IMR-90 (cell line): ENCODE results near the gene CALD1. TPM values are rescaled to one million over a fixed set of nuclear protein-coding genes. Genes with fewer than 3 reads are reported as not detected.

Source experiments
- ATAC-seq: fragments of 200-7000 bp; cut with Tn5 transposase; 2 replicates; pipeline ENCODE4 v1.9.1; 2020; ENCODE audit warnings: low read depth, mild to moderate bottlenecking, moderate library complexity
- BruUV-seq: library from RNA; stranded (reverse); fragments of 400-500 nt; replicated peaks from 2 replicates; lab custom pipeline; 2021; lab: Mats Ljungman, UMichigan
- CTCF ChIA-PET: fragments of 300-600 bp; formaldehyde crosslinking; extraction: SDS; loops from one replicate; lab custom pipeline; 2021; ENCODE audit warnings: antibody characterized with exemption; lab: Yijun Ruan, JAX
- POLR2A ChIA-PET: fragments of 300-600 bp; sonication (Branson Sonifier 250); formaldehyde crosslinking; loops from one replicate; lab custom pipeline; 2022; ENCODE audit warnings: antibody characterized with exemption; ENCODE audit not compliant: unreplicated experiment; lab: Charles Lee
- DNase-seq: peaks from one replicate; pipeline ENCODE4 v3.0.0; 2013
- H2AFZ ChIP-seq: replicated peaks from 2 replicates; pipeline ENCODE3; 2013; ENCODE audit warnings: low read length, mild to moderate bottlenecking; ENCODE audit not compliant: poor library complexity
- H2AK5ac ChIP-seq: 2 replicates; pipeline ENCODE4 v1.6.1; 2013; ENCODE audit warnings: low read depth, low read length, inconsistent platforms
- H2AK9ac ChIP-seq: replicated peaks from 2 replicates; pipeline ENCODE3; 2013; ENCODE audit warnings: mild to moderate bottlenecking, low read depth, low read length, moderate library complexity; ENCODE audit not compliant: poor library complexity
- H2BK120ac ChIP-seq: 2 replicates; pipeline ENCODE4 v1.6.1; 2013; ENCODE audit warnings: low read depth, low read length, inconsistent platforms
- H2BK15ac ChIP-seq: 3 replicates; pipeline ENCODE4 v1.6.1; 2013; ENCODE audit warnings: low read depth, low read length, inconsistent platforms
- H2BK20ac ChIP-seq: 2 replicates; pipeline ENCODE4 v1.6.1; 2013; ENCODE audit warnings: low read depth, mild to moderate bottlenecking, inconsistent platforms, low read length, moderate library complexity
- H2BK5ac ChIP-seq: 2 replicates; pipeline ENCODE4 v1.6.1; 2013; ENCODE audit warnings: mild to moderate bottlenecking, low read depth, low read length, inconsistent platforms; ENCODE audit not compliant: poor library complexity, severe bottlenecking
- H3K14ac ChIP-seq: replicated peaks from 2 replicates; pipeline ENCODE4 v1.6.1; 2013; ENCODE audit warnings: low read depth, low read length, inconsistent platforms
- H3K18ac ChIP-seq: 2 replicates; pipeline ENCODE4 v1.6.1; 2013; ENCODE audit warnings: low read depth, low read length, control low read depth
- H3K23ac ChIP-seq: 2 replicates; pipeline ENCODE4 v1.6.1; 2013; ENCODE audit warnings: low read depth, low read length, inconsistent platforms
- H3K27ac ChIP-seq: 2 replicates; pipeline ENCODE4 v1.5.1; 2013; ENCODE audit warnings: mild to moderate bottlenecking, control low read depth, low read length; ENCODE audit not compliant: insufficient read depth
- H3K27me3 ChIP-seq: 2 replicates; pipeline ENCODE4 v1.6.1; 2013; ENCODE audit warnings: low read length; ENCODE audit not compliant: control insufficient read depth, insufficient read depth
- H3K36me3 ChIP-seq: 2 replicates; pipeline ENCODE4 v1.6.1; 2013; ENCODE audit warnings: low read length, mixed read lengths; ENCODE audit not compliant: control insufficient read depth, insufficient read depth
- H3K4ac ChIP-seq: 2 replicates; pipeline ENCODE4 v1.6.1; 2013; ENCODE audit warnings: low read depth, low read length, inconsistent platforms
- H3K4me1 ChIP-seq: 2 replicates; pipeline ENCODE4 v1.6.1; 2013; ENCODE audit warnings: low read length, mixed read lengths; ENCODE audit not compliant: control insufficient read depth, insufficient read depth
- H3K4me2 ChIP-seq: 2 replicates; pipeline ENCODE4 v1.6.1; 2013; ENCODE audit warnings: low read depth, mild to moderate bottlenecking, control low read depth, low read length, moderate library complexity
- H3K4me3 ChIP-seq: 2 replicates; pipeline ENCODE4 v1.5.1; 2013; ENCODE audit warnings: low read depth, mild to moderate bottlenecking, control low read depth, low read length, moderate library complexity; ENCODE audit not compliant: insufficient read depth
- H3K56ac ChIP-seq: 2 replicates; pipeline ENCODE4 v1.6.1; 2013; ENCODE audit warnings: low read length, inconsistent platforms; ENCODE audit not compliant: insufficient read depth; ENCODE audit errors: extremely low read depth
- H3K79me1 ChIP-seq, 2 experiments: 2 replicates each; pipeline ENCODE4 v1.6.1; 2013; ENCODE audit warnings: low read length in 2 of 2, inconsistent platforms in 1 of 2, low read depth in 1 of 2
- H3K9ac ChIP-seq: 2 replicates; pipeline ENCODE4 v1.6.1; 2013; ENCODE audit warnings: low read depth, low read length, control low read depth
- H3K9me1 ChIP-seq: 2 replicates; pipeline ENCODE4 v1.6.1; 2013; ENCODE audit warnings: low read length, inconsistent platforms; ENCODE audit not compliant: insufficient read depth
- H3K9me3 ChIP-seq: 2 replicates; pipeline ENCODE4 v1.6.1; 2013; ENCODE audit warnings: low read length; ENCODE audit not compliant: control insufficient read depth, insufficient read depth
- H4K20me1 ChIP-seq: 2 replicates; pipeline ENCODE4 v1.6.1; 2013; ENCODE audit warnings: low read length, inconsistent platforms; ENCODE audit not compliant: insufficient read depth
- H4K5ac ChIP-seq: 2 replicates; pipeline ENCODE4 v1.6.1; 2013; ENCODE audit warnings: mild to moderate bottlenecking, low read depth, low read length, control low read depth
- H4K8ac ChIP-seq, 2 experiments: 2 replicates each; pipeline ENCODE4 v1.6.1; 2013; ENCODE audit warnings: low read depth in 2 of 2, low read length in 2 of 2, control low read depth in 1 of 2, inconsistent platforms in 1 of 2
- H4K91ac ChIP-seq: 2 replicates; pipeline ENCODE4 v1.6.1; 2013; ENCODE audit warnings: low read depth, low read length, inconsistent platforms; ENCODE audit not compliant: insufficient read depth
- CHD1 ChIP-seq: IDR thresholded peaks from 2 replicates; pipeline ENCODE4 v1.6.1; 2012; ENCODE audit warnings: low read depth, low read length, improper control_type of control experiment
- FOS ChIP-seq: fragments of 150-350 bp; IDR thresholded peaks from 2 replicates; pipeline ENCODE4 v1.6.1; 2016; ENCODE audit warnings: low read depth, low read length
- POLR2A ChIP-seq: IDR thresholded peaks from 2 replicates; pipeline ENCODE4 v1.6.1; 2012; ENCODE audit warnings: mild to moderate bottlenecking, low read depth, low read length
- RCOR1 ChIP-seq: IDR thresholded peaks from 2 replicates; pipeline ENCODE4 v1.6.1; 2012; ENCODE audit warnings: mild to moderate bottlenecking, low read length, improper control_type of control experiment; ENCODE audit not compliant: insufficient replicate concordance
- RFX5 ChIP-seq: IDR thresholded peaks from 2 replicates; pipeline ENCODE4 v1.8.0; 2012; ENCODE audit warnings: low read depth, mild to moderate bottlenecking, low read length, moderate library complexity
- WGBS, 2 experiments: methylation state at CpG; one replicate each; pipeline versions ENCODE4 v1.1.5 to v1.1.7; 2013; ENCODE audit warnings: missing lambda C conversion rate in 2 of 2; ENCODE audit not compliant: insufficient read length in 1 of 2; ENCODE audit errors: extremely low coverage in 2 of 2; 5-methylcytosine and 5-hydroxymethylcytosine counted together
- dilution Hi-C: fragments of 300-500 bp; cut with HindIII; formaldehyde crosslinking; loops from one replicate; pipeline ENCODE4 v1.14.3; 2018; ENCODE audit warnings: low sequenced_read_pairs; ENCODE audit not compliant: unreplicated experiment
- in situ Hi-C: fragments of 300-500 bp; cut with MboI; formaldehyde crosslinking; loops from 3 replicates; pipeline ENCODE4 v1.14.3; 2019; ENCODE audit warnings: low sequenced_read_pairs, inconsistent platforms, mixed read lengths
- intact Hi-C: fragments of 100-400 bp; cut with micrococcal nuclease; formaldehyde crosslinking; loops from 2 replicates; pipeline ENCODE4 v1.10.0; 2022
- polyA plus RNA-seq, 3 experiments: library from polyadenylated mRNA; depleted of rRNA; stranded (reverse); fragments of >200 nt; gene quantifications; 2 replicates each; pipeline ENCODE4 v1.2.3, GENCODE V29; 2012; ENCODE audit warnings: low replicate concordance in 1 of 3
- total RNA-seq: library from RNA; depleted of rRNA; stranded (reverse); fragments of >200 nt; gene quantifications from 2 replicates; pipeline ENCODE4 v1.2.3, GENCODE V29; 2012

The CALD1 gene
- total and polyA plus RNA-seq, 2 of the 4 experiments (the other 2 are of a cell fraction), result 375 to 487 TPM

- in situ Hi-C loops, result loop anchor here (5.0 kb wide), 1 partner anchor 261 kb away; no protein-coding TSS in a partner anchor
- TF ChIP-seq CHD1 (no peak), RFX5 (no peak), FOS (no peak), POLR2A (no peak), RCOR1 (no peak)
- no peak overlapping the region for H2BK15ac ChIP-seq
- peaks cover 18 to 51% of the 10 kb centered on the region in 2 experiments for H3K79me1 ChIP-seq
- ChIA-PET CTCF (interaction anchor here (0.6 kb wide), 1 partner anchor 223 kb away, joined by 3 read pairs; no protein-coding TSS in a partner anchor), POLR2A (no interaction called here)
- ATAC-seq (no peak), DNase-seq (no peak)
- no peak overlapping the region for H3K18ac ChIP-seq
- no peak overlapping the region for H3K56ac ChIP-seq
- peak overlapping the region; percentile 37; the same call in 1 of the 2 replicates for H3K27ac ChIP-seq
- H2AK5ac ChIP-seq, result no peak overlapping the region
- BruUV-seq, result no TSS peak
- peaks cover 1% of the 10 kb centered on the region; the same call in 1 of the 2 replicates for H3K4me1 ChIP-seq
- no peak overlapping the region for H4K5ac ChIP-seq
- no peaks in the 10 kb centered on the region for H3K27me3 ChIP-seq
- H3K23ac ChIP-seq, result no peak overlapping the region
- no peak overlapping the region for H4K8ac ChIP-seq
- dilution Hi-C loops, result no loop called here
- H3K4me2 ChIP-seq, result no peak overlapping the region
- H2BK120ac ChIP-seq, result no peak overlapping the region
- no peak overlapping the region for H3K14ac ChIP-seq
- no peak overlapping the region for H4K91ac ChIP-seq
- WGBS, 2 experiments, result no CpG with 5 or more reads among the region's 1 CpG
- no peaks in the 10 kb centered on the region; the same call in 1 of the 2 replicates for H4K20me1 ChIP-seq
- intact Hi-C loops, result no loop called here
- H2BK20ac ChIP-seq, result no peak overlapping the region
- no peak overlapping the region for H3K4ac ChIP-seq
- H2AFZ ChIP-seq, result no peak overlapping the region
- H3K9me1 ChIP-seq, result no peaks in the 10 kb centered on the region
- no peaks in the 10 kb centered on the region for H3K9me3 ChIP-seq
- H3K36me3 ChIP-seq, result peaks cover 49% of the 10 kb centered on the region
- no peak overlapping the region for H3K9ac ChIP-seq
- no peak overlapping the region for H3K4me3 ChIP-seq
- peak overlapping the region; percentile 85 for H2BK5ac ChIP-seq
- no peak overlapping the region for H2AK9ac ChIP-seq
Observed at GRCh38 chr7:134947831-134948230, 168.4 kb downstream of the CALD1 start.
